Prostate gland (tissue), 2 donors: ENCODE data around the gene RSPH9. TPM values are rescaled to one million over a fixed set of nuclear protein-coding genes. Genes with fewer than 3 reads are reported as not detected.

Experiments used
- DNase-seq: peaks from one replicate; pipeline ENCODE4 v3.0.0-alpha.2; 2019; ENCODE audit warnings: low spot score
- H3K27ac ChIP-seq, 2 donors: fragments of 200-600 bp; sonication (generic); 2 replicates each; pipeline ENCODE4 v1.5.1; 2017 to 2019
- H3K27me3 ChIP-seq: fragments of 200-600 bp; sonication (generic); replicated peaks from 2 replicates; pipeline ENCODE4 v1.5.1; 2019; ENCODE audit not compliant: insufficient read depth
- H3K36me3 ChIP-seq, 2 donors: fragments of 200-600 bp; sonication (generic); 1 replicate in 1 of 2; 2 replicates in 1 of 2; pipeline versions ENCODE4 v1.5.1 to v1.8.1; 2017 to 2019
- H3K4me1 ChIP-seq: fragments of 200-600 bp; sonication (generic); replicated peaks from 2 replicates; pipeline ENCODE4 v1.5.1; 2019
- H3K4me3 ChIP-seq, 2 donors: fragments of 200-600 bp; sonication (generic); 2 replicates each; pipeline ENCODE4 v1.5.1; 2017 to 2019
- H3K9me3 ChIP-seq: fragments of 200-600 bp; sonication (generic); 2 replicates; pipeline ENCODE4 v1.5.1; 2017
- POLR2A ChIP-seq: fragments of 450-650 bp; IDR thresholded peaks from one replicate; pipeline ENCODE4 v1.6.1; 2016; ENCODE audit warnings: antibody characterized with exemption, mild to moderate bottlenecking
- POLR2AphosphoS5 ChIP-seq: sonication (generic); formaldehyde crosslinking; IDR thresholded peaks from one replicate; pipeline ENCODE4 v1.6.1; 2017; ENCODE audit warnings: antibody characterized with exemption
- WGBS: methylation state at CpG from one replicate; pipeline ENCODE4 v1.1.5; 2018; 5-methylcytosine and 5-hydroxymethylcytosine counted together
- intact Hi-C: fragments of 100-400 bp; cut with DNase I; formaldehyde crosslinking; loops from one replicate; pipeline ENCODE4 v1.14.2; 2022
- total RNA-seq, 2 donors: library from RNA; depleted of rRNA; stranded (reverse); fragments of >200 nt; gene quantifications; one replicate each; pipeline ENCODE4 v1.1.0, GENCODE V29; 2016
- TF ChIP-seq, protein P1 (sequence below), 4 experiments: fragments of 200-600 bp in 2 of 4; fragments of 450-650 bp in 2 of 4; sonication (generic) in 2 of 4; IDR thresholded peaks; 1 replicate in 3 of 4; 2 replicates in 1 of 4; pipeline ENCODE4 v1.5.1; 2016 to 2019; ENCODE audit warnings: antibody characterized with exemption in 4 of 4, mild to moderate bottlenecking in 2 of 4, moderate library complexity in 2 of 4

The RSPH9 gene
- total RNA-seq, 2 donors from 2014 or later, result 0.23 to 1.9 TPM

DNA sequence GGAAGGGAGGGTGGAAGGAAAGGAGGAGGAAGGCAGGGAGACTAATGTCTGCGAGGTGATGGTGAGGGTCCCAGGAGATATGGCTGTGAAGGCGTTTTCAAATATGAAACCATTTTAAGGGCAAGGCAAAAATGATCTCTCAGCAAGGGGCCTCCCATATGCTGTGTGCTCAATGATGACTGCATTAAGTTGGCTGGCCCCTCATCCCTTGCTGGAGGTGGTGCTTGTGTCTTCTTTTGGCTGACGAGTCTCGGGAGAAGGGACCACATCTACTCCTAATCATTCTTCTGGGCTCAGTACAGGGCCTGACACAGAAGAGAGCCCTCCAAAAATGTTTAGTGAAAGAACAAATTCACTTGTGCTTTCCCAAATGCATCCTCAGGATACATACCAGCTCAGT, 65.7 kb downstream of the RSPH9 start:
- intact Hi-C loops, result no loop called here
- 85% methylated on average over 4 of the region's 4 CpGs for WGBS
- Histone ChIP-seq H3K9me3 (no peaks in the 10 kb centered on the region), H3K27ac (no peak overlapping the region), H3K36me3 (no peaks in the 10 kb centered on the region), H3K27me3 (no peaks in the 10 kb centered on the region), H3K4me3 (no peak overlapping the region), H3K4me1 (peaks cover 5% of the 10 kb centered on the region)
- TF ChIP-seq POLR2A (no peak), POLR2AphosphoS5 (no peak)
- TF ChIP-seq, protein P1, sequence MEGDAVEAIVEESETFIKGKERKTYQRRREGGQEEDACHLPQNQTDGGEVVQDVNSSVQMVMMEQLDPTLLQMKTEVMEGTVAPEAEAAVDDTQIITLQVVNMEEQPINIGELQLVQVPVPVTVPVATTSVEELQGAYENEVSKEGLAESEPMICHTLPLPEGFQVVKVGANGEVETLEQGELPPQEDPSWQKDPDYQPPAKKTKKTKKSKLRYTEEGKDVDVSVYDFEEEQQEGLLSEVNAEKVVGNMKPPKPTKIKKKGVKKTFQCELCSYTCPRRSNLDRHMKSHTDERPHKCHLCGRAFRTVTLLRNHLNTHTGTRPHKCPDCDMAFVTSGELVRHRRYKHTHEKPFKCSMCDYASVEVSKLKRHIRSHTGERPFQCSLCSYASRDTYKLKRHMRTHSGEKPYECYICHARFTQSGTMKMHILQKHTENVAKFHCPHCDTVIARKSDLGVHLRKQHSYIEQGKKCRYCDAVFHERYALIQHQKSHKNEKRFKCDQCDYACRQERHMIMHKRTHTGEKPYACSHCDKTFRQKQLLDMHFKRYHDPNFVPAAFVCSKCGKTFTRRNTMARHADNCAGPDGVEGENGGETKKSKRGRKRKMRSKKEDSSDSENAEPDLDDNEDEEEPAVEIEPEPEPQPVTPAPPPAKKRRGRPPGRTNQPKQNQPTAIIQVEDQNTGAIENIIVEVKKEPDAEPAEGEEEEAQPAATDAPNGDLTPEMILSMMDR (IDR thresholded peaks at IDR 0.05), result no peak
- no peak for DNase-seq

DNA sequence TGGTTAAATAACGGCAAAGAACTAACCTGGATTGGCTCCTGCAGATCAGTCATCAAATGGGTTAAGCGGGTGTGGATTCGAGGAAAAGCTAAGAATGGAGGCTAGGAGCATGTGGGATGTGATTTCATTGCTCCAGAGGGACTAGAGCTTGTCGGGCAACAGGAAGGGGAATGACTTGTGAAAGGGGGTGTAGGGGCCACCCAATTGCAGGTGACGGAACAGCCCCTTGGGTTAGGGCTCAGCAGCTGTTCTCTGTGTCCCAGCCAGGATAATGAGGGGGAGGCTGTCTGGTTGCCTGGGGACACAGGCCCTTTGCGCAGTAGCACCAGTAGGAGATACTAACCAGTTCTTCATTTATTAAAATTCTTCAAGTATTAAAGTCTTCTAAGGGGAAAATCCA, 67.7 kb downstream of the RSPH9 start:
- DNase-seq, result no peak
- intact Hi-C loops, result no loop called here
- no peak overlapping the region for H3K27ac ChIP-seq
- no peaks in the 10 kb centered on the region for H3K9me3 ChIP-seq
- H3K4me1 ChIP-seq, result peaks cover 3% of the 10 kb centered on the region
- no peaks in the 10 kb centered on the region for H3K36me3 ChIP-seq
- no peak overlapping the region for H3K4me3 ChIP-seq
- H3K27me3 ChIP-seq, result no peaks in the 10 kb centered on the region
- TF ChIP-seq, protein P1 (IDR thresholded peaks at IDR 0.05), result no peak
- TF ChIP-seq POLR2AphosphoS5 (no peak), POLR2A (no peak)
- WGBS, result 87% methylated on average over 6 of the region's 6 CpGs

DNA sequence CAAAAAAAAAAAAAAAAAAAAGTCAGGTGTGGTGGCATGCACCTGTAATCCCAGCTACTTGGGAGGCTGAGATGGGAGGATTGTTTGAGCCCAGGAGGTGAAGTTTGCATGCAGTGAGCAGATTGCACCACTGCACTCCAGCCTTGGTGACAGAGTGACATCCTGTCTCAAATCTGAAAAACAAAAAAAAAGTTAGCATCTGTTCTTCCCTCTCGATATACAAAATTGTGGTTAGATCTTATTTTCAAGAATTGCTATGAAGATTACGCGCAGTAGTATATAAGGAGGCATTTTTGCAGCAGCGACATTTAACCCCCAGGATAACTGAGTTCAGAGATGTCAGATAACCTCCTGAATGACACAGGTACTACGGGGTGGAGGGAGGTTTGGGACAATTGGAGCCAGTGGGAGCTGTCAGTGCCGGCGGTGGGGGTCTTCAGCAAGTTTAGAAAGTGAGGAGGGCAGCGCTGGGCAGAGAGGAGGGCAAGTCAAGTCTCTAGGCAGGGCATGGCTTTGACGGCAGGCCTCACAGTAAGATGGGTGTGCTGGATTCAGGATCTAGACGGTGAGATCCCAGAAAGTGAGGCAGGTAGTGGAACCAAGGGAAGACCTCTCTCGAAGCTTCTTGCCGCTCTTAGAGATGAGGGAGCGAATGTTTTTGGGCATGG, 68.9 kb downstream of the RSPH9 start:
- no peak for DNase-seq
- Histone ChIP-seq H3K4me3 (no peak overlapping the region), H3K27me3 (no peaks in the 10 kb centered on the region), H3K9me3 (no peaks in the 10 kb centered on the region), H3K36me3 (no peaks in the 10 kb centered on the region), H3K4me1 (peaks cover 3% of the 10 kb centered on the region), H3K27ac (no peak overlapping the region)
- TF ChIP-seq POLR2A (no peak), POLR2AphosphoS5 (no peak)
- TF ChIP-seq, protein P1 (IDR thresholded peaks at IDR 0.05), result no peak
- intact Hi-C loops, result no loop called here
- 93% methylated on average over 13 of the region's 13 CpGs for WGBS

DNA sequence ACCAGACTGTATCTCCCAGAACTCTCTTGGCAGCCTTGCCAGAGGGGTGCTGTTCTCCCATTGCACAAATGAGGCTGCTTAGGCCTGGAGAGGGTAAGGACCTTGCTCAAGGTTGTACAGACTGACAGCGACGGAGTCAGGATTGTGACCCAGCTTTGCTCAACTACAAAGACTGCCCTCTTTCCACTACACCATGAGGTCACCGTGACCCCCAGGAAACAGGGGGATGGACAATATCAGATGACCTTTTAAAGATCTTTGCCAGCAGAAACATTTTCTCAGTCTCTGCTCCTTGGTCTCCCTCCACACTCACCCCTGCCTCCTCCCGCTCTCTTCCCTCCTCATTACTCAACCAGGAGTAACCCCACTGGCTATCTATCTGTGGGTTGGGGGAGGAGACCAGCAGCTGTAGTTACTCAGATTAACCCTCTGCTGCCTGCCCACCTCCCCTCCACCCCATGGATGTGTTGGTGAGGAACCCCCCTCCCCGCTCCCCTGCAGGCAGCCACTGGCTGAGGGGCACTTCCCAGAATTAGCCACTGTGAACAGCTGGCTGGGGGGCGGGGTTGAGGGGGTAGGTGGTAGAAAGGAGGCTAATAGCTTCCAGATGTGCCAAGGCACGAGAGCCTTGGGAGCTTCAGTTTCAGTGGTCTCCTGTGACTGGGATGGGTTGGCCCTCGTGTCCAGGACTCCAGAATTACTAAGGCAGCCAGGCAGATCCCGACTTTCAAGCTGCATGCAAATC, 69.6 kb downstream of the RSPH9 start:
- peaks cover 3% of the 10 kb centered on the region for H3K4me1 ChIP-seq
- H3K27me3 ChIP-seq, result no peaks in the 10 kb centered on the region
- no peak overlapping the region for H3K4me3 ChIP-seq
- H3K27ac ChIP-seq, result no peak overlapping the region
- no peak for TF ChIP-seq POLR2A
- 70% methylated on average over 9 of the region's 9 CpGs for WGBS
- DNase-seq, result no peak
- no peaks in the 10 kb centered on the region for H3K36me3 ChIP-seq
- intact Hi-C loops, result no loop called here
- H3K9me3 ChIP-seq, result no peaks in the 10 kb centered on the region

DNA sequence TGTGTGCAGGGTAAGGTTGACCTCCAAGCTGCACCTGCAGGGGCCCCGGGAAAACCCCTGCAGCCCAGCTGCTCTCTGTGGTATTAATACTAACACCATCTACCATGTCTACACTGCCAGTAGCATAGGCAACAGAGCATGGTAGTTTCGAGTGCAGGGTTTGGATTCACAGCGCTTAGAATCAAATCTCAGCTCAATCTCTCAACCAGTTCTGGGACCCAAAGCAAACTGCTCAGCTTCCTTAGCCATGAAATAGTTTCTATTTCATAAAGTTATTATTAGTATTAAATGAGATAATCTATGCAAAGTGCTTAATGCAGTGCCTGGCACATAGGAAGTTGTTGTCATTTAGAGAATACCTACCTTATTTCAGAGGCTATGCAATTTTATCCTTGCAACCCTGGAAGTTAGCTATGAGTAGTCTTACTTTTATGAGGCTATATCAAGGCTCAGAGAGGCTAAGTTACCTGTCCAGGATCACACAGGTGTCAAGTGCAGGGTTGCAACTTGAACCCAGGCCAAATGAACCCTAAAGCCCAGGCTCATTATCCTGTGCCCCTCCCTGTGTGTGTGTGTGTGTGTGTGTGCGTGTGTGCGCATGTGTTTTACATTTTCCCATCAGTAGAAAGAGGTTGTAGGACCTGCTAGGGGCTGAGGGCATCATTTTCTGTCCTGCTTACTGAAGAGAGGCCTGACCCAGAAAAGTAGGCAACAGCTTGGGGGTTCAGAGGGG, 70.4 kb downstream of the RSPH9 start:
- Histone ChIP-seq H3K4me3 (no peak overlapping the region), H3K4me1 (peaks cover 3% of the 10 kb centered on the region), H3K27me3 (no peaks in the 10 kb centered on the region), H3K27ac (no peak overlapping the region), H3K36me3 (no peaks in the 10 kb centered on the region), H3K9me3 (no peaks in the 10 kb centered on the region)
- WGBS, result 78% methylated on average over 5 of the region's 5 CpGs
- no peak for TF ChIP-seq POLR2A
- TF ChIP-seq, protein P1 (IDR thresholded peaks at IDR 0.05), result no peak
- TF ChIP-seq POLR2AphosphoS5, result no peak
- DNase-seq, result no peak
- intact Hi-C loops, result no loop called here
